Measurements from ENCODE around the gene SETD5. TPM values are rescaled to one million over a fixed set of nuclear protein-coding genes. Genes with fewer than 3 reads are reported as not detected.

Gene SETD5
- total RNA-seq, 1 donor from 2014 or later: 198 TPM

- Mint-ChIP-seq H3K36me3 (ENCODE audit: low read depth) (peaks cover 4% of the 10 kb centered on the region), H3K4me3 (peak overlapping the region; percentile 99), H3K27me3 (ENCODE audit: low read depth) (no peaks in the 10 kb centered on the region), H3K4me1 (peaks cover 20% of the 10 kb centered on the region), H3K9me3 (no peaks in the 10 kb centered on the region), H3K27ac (ENCODE audit: unreplicated experiment) (no peak overlapping the region)
- no peak for DNase-seq (ENCODE audit: low read depth, low spot score)
- TF ChIP-seq CTCF (conservative IDR thresholded peaks at IDR 0.05): no peak
These were observed 35.6 kb upstream of the SETD5 start for GRCh38 chr3:9361691-9362388.

GRCh38 chr3:9362731-9363530 is 34.5 kb upstream of the SETD5 start, which contains the start of gene THUMPD3:
THUMPD3 (plus strand) TSS chr3:9363054; CDS start chr3:9365069, 2,015 bp downstream.
- no peaks in the 10 kb centered on the region for H3K27me3 Mint-ChIP-seq (ENCODE audit: low read depth)
- TF ChIP-seq CTCF (conservative IDR thresholded peaks at IDR 0.05): no peak
- H3K4me3 Mint-ChIP-seq: peak within 1 kb of the TSS; percentile 99
- peaks cover 20% of the 10 kb centered on the region for H3K4me1 Mint-ChIP-seq
- peak within 1 kb of the TSS; percentile 99 for H3K27ac Mint-ChIP-seq (ENCODE audit: unreplicated experiment)
- peak; percentile 84 for DNase-seq (ENCODE audit: low read depth, low spot score)
- peaks cover 4% of the 10 kb centered on the region for H3K36me3 Mint-ChIP-seq (ENCODE audit: low read depth)
- no peaks in the 10 kb centered on the region for H3K9me3 Mint-ChIP-seq

- no peak overlapping the region for H3K4me3 Mint-ChIP-seq
- no peak overlapping the region for H3K27ac Mint-ChIP-seq (ENCODE audit: unreplicated experiment)
- no peak for DNase-seq (ENCODE audit: low read depth, low spot score)
- peaks cover 4% of the 10 kb centered on the region for H3K4me1 Mint-ChIP-seq
- H3K9me3 Mint-ChIP-seq: no peaks in the 10 kb centered on the region
- TF ChIP-seq CTCF (conservative IDR thresholded peaks at IDR 0.05): no peak
- H3K27me3 Mint-ChIP-seq (ENCODE audit: low read depth): no peaks in the 10 kb centered on the region
- peaks cover 9% of the 10 kb centered on the region for H3K36me3 Mint-ChIP-seq (ENCODE audit: low read depth)
These were observed 27.9 kb upstream of the SETD5 start for GRCh38 chr3:9369508-9369907.

GRCh38 chr3:9373465-9373864 is 23.9 kb upstream of the SETD5 start:
- no peaks in the 10 kb centered on the region for H3K9me3 Mint-ChIP-seq
- no peak overlapping the region for H3K27ac Mint-ChIP-seq (ENCODE audit: unreplicated experiment)
- no peak for TF ChIP-seq CTCF (conservative IDR thresholded peaks at IDR 0.05)
- no peak overlapping the region for H3K4me3 Mint-ChIP-seq
- no peaks in the 10 kb centered on the region for H3K4me1 Mint-ChIP-seq
- DNase-seq (ENCODE audit: low read depth, low spot score): no peak
- peaks cover 13% of the 10 kb centered on the region for H3K36me3 Mint-ChIP-seq (ENCODE audit: low read depth)
- no peaks in the 10 kb centered on the region for H3K27me3 Mint-ChIP-seq (ENCODE audit: low read depth)

- Mint-ChIP-seq H3K9me3 (no peaks in the 10 kb centered on the region), H3K27me3 (ENCODE audit: low read depth) (no peaks in the 10 kb centered on the region), H3K36me3 (ENCODE audit: low read depth) (peaks cover 10% of the 10 kb centered on the region), H3K4me1 (no peaks in the 10 kb centered on the region), H3K4me3 (no peak overlapping the region), H3K27ac (ENCODE audit: unreplicated experiment) (no peak overlapping the region)
- no peak for DNase-seq (ENCODE audit: low read depth, low spot score)
- TF ChIP-seq CTCF (conservative IDR thresholded peaks at IDR 0.05): no peak
These were observed 19.4 kb upstream of the SETD5 start for GRCh38 chr3:9377981-9378380.
